Cerebellar cortex (tissue), 1 donor: Measurements from ENCODE around the gene SLC16A11.
A peak's percentile ranks its signal among the peaks of the same experiment; 100 is the strongest.
"Not testable (repeated sequence)": the region's sequence is repeated elsewhere in the genome, so short reads cannot be mapped to it uniquely, and the experiment has no call there.

Experiments
- DNase-seq: peaks from one replicate; pipeline ENCODE4 v3.0.0-alpha.2; 2015; ENCODE audit warnings: low spot score

Gene SLC16A11

GRCh38 chr17:7058831-7059447, 15.0 kb upstream of the SLC16A11 start:
- no peak for DNase-seq

DNA sequence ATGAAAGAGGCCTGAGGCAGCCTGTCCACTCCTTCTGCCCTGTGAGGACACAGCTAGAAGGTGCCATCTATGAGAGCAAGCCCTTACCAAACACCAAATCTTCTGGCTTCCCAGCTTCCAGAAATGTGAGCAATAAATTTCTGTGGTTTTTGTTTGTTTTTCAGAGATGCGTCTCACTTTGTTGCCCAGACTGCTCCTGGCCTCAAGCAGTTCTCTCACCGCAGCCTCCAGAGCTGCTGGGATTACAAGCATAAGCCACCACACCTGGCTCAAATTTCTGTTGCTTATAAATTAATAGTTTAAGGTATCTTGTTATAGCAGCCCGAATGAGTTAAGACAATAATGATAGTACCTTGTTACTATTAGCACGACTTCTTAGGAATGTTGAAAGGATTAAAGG, 12.5 kb upstream of the SLC16A11 start:
- DNase-seq: no peak

DNA sequence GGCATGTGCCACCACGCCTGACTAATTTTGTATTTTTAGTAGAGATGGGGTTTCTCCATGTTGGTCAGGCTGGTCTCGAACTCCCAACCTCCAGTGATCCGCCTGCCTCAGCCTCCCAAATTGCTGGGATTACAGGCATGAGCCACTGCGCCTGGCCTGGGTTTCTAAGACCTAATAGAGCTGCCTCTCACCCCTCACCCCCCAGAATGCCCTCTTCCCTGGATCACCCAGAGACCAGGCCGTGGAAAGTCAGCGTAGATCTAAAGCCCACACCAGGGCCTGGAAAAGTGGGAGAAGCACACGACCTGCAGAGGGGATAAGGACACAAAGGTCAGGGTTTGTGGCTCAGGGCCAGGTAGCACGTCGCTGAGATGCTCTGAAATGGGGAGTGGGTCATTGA, 6.7 kb upstream of the SLC16A11 start:
- DNase-seq: not testable (repeated sequence)

DNA sequence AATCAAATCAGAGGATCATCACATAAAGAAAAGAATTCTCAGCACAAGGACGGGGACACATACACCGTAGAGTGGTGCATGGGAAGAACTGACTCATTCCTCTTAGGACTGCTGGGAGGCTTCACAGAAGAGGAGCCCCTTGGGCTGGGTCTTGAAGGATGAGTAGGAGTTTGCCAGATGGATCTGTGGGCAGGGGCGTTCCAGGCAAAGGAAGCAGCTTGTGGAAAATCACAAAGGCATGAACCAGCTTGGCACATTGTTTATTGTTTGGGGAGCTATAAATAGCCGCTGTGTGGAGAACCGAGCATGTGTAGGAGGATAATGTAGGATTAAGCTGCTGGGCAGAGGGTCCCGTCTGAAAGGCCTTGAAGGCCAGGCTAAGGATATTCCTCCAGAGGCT, 5.1 kb upstream of the SLC16A11 start:
- DNase-seq: no peak

DNA sequence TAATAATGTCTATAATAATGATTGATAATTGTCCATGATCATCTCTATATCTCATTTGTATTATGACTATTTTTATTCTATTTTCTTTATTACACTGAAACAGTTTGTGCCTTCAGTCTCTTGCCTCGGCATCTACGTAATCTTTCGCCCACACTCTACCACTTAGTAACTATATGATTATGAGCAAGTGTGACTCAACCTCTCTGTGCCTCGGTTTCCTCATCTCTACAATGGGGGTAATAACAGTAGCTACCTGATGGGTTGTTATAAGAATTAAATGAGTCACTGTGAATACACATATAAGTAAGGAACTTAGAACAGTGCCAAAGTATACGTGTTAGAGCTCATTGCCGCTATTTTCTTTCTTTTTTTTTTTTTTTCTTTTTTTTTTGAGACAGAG, 3.7 kb upstream of the SLC16A11 start:
- DNase-seq: no peak

DNA sequence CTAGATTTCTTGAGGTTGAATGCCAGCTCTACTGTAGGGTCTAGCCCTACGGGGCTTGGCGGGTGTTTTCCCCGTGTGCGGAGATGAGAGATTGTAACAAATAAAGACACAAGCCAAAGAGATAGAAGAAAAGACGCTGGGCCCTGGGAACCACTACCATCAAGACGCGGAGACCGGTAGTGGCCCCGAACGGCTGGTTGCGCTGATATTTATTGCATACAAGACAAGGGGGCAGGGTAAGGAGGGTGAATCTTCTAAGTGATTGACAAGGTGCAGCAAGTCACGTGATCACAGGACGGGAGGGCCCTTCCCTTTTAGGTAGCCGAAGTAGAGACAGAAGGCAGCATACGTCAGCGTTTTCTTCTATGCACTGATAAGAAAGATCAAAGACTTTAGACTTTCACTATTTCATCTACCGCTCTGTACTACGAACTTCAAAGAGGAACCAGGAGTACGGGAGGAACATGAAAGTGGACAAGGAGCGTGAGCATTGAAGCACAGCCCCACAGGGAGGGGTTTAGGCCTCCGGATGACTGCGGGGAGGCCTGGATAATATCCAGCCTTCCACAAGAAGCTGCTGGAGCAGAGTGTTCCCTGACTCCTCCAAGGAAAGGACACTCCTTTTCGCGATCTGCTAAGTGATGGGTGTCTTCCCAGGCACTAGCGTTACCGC, 3.0 kb upstream of the SLC16A11 start:
- DNase-seq: peak; percentile 86

GRCh38 chr17:7046127-7046724, 2.3 kb upstream of the SLC16A11 start:
- DNase-seq: peak; percentile 83

DNA sequence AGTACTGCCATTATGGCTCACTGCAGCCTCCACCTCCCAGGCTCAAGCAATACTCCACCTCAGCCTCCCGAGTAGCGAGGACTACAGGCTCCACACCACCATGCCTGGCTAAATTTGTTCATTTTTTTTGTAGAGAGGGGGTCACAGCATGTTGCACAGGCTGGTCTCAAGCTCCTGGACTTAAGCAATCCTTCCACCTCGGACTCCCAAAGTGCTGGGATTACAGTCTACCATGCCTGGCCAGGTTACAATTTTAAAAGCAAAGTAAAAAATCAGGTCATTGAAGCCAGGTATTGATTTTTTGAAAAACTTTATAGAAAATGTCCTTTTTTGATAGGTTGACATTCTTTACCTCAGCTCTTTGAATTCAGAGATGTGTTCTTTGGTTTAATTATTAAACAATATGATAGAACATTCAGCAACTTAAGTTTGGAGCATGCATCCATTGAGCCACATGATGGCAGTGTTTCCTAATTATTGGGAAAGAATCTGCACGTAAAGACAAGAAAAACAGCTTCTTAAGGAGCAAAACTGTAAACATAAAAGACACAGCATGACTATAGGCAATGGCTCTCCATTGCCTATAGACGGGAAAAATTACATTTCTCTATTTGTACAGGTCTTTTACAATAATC, 1.7 kb upstream of the SLC16A11 start:
- DNase-seq: peak; percentile 93

GRCh38 chr17:7043182-7043496, 753 bp downstream of the SLC16A11 start:
- DNase-seq: no peak

DNA sequence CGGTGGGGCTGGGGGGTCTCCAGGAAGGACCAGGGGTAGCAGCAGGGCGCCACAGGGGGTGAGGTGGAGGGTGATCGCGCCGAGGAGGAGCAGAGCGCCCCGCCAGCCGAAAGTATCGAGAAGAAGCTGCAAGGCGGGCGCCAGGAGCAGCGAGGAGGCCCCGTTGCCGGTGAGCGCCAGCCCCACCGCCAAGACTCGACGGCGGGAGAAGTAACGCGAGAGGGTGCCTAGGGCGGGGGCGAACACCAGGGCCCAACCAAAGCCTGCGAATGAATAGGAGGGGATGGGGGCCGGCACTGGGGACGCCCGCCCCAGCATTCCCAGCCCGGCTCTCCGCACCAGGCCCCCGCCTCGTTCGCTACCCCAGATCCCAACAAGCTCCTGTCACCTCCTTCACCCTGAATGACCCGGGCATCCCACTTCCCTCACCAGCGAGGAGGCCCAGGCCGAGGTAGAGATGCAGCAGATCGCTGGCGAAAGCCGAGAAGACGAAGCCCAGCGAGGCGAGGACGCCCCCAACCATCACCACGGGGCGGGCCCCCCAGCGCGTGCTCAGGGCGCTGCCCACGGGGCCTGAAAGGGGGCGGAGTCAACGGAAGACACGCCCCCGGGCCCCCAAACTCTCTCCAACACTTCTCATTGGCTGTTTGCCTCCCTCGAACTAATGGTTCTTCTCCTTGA, 1.3 kb downstream of the SLC16A11 start:
- DNase-seq: no peak

DNA sequence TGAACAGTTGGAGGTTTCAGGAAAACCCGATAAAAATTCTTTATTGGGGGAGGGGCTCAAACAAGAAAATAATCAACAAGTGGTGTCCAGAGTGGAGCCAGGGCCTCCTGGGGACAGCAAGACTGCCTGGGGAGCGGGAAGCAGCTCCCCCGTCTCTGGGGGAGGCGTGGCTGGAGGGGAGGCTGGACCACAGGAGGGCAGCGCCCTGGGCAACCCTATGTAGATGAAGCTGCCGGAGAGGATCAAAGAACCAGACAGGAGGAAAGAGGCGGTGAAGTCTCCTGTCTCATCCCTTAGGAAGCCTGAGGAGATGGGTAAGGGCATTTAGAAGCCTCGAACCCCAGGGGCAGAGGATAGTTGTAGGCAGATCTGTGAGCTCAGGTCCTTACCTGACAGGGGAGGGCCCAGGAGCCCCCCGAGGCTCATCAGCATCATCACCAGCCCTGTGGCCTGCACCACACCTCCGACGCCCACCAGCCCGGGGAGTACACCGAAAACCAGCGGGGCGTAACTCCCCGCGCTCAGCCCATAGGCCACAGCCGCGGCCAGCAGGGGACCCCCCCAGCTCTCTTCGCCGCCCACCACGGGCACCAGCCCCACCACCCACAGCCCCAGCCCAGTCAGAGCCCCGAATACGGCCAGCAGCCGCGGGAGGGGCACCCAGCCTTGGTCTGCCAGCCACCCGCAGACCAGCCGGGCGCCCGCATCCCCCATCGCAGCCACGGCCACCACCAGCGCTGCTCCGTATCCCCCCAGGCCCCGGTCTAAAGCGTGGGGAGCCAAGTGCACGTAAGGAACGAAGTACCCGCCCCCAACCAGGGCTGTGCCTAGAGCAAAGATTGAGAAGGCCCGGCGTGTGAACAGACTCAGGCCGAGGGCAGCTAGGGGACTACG, 2.0 kb downstream of the SLC16A11 start:
- DNase-seq: no peak

DNA sequence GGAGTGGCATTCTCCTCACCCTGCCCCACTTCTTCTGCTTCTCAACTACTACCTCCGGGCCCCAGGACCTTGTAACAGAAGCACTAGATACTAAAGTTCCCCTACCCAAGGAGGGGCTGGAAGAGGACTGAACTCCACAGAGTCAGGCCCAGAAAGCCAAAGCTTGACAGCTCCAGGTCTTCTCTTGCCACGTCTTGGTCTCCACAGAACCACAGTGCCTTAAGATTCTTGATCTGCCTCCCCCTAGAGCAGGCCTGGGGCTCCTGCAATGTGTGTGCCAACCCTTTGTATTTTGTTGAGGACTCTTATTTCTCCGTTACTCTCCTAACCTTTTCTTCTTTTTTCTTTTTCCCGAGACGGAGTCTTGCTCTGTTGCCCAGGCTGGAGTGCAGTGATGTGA, 4.1 kb downstream of the SLC16A11 start:
- no peak for DNase-seq

DNA sequence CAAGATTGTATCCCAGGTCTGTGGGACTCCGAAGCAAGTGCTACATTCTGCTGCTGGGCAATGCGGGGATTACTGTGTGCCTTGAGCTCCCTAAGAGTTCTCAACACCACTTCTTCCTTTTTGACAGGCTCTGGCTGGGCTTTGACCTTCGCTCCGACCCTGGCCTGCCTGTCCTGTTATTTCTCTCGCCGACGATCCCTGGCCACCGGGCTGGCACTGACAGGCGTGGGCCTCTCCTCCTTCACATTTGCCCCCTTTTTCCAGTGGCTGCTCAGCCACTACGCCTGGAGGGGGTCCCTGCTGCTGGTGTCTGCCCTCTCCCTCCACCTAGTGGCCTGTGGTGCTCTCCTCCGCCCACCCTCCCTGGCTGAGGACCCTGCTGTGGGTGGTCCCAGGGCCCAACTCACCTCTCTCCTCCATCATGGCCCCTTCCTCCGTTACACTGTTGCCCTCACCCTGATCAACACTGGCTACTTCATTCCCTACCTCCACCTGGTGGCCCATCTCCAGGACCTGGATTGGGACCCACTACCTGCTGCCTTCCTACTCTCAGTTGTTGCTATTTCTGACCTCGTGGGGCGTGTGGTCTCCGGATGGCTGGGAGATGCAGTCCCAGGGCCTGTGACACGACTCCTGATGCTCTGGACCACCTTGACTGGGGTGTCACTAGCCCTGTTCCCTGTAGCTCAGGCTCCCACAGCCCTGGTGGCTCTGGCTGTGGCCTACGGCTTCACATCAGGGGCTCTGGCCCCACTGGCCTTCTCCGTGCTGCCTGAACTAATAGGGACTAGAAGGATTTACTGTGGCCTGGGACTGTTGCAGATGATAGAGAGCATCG, 5.6 kb downstream of the SLC16A11 start:
- no peak for DNase-seq

DNA sequence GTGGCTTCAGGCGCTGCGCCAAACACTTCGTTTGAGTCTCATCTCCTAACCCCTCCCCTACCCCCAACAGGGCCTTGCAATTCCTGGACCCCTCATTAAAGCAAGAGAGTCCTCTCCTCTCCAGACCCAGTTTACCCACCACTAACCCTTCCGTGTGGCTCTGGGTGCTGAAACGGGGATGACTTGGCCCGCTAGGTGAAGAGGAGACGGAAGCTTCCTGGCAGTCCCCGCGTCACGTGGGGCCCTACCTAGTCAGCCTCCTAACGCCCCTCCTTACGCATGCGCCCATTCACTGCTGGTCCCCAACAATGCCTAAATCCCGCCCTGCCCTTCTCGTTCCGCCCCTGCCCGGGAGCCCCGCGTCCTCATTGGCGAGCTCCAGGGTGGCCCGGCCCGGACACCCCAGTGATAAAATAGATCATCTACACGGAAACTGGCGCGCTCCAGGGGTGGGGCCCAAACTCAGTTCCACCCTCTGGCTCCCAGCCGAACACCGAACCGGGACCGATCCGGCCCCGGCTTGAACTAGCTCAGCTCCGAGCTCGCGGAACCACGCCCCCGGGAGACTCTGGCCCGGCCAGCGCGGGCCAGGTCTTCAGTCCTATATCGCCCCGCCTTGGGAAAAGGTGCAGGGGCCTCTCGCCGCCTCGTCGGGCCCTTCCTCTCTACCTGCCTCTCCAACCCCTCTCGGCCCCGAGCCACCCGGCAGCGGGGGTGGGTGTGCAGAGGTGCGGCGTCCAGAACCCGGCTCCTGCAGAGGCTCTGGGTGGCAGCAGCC, 8.1 kb downstream of the SLC16A11 start, which contains the start of gene SLC16A13:
Gene SLC16A13 (plus strand): TSS at position 425 of the 778 bp plus-strand sequence. CDS start 368 bp downstream, outside the sequence.
- DNase-seq: peak; percentile 99

GRCh38 chr17:7034955-7035590, 8.8 kb downstream of the SLC16A11 start:
- DNase-seq: no peak

- DNase-seq: no peak
These were observed 14.2 kb downstream of the SLC16A11 start for GRCh38 chr17:7029659-7030058.

- no peak for DNase-seq
These were observed 14.8 kb downstream of the SLC16A11 start for GRCh38 chr17:7029096-7029495.

- no peak for DNase-seq
These were observed 16.6 kb downstream of the SLC16A11 start for GRCh38 chr17:7027335-7027734.

DNA sequence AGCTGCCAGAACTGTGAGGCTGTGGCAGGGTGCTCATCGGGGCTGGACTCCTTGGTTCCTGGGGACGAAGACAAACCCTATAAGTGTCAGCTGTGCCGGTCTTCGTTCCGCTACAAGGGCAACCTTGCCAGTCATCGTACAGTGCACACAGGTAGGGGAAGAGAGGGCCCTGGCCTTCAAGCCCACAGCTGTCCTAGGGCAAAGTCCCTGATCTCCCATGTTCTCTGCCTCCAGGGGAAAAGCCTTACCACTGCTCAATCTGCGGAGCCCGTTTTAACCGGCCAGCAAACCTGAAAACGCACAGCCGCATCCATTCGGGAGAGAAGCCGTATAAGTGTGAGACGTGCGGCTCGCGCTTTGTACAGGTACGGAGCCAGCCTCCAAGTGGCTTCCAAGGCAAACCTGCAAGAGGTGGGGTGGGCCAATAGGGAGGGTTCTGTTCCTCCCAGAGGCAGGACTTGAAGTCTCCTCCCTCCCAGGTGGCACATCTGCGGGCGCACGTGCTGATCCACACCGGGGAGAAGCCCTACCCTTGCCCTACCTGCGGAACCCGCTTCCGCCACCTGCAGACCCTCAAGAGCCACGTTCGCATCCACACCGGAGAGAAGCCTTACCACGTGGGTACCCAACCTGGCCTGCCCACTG, 17.3 kb downstream of the SLC16A11 start:
- no peak for DNase-seq
